ENCODE measurements around the gene MCF2L. TPM values are rescaled to one million over a fixed set of nuclear protein-coding genes. Genes with fewer than 3 reads are reported as not detected.
A peak's percentile ranks its signal among the peaks of the same experiment; 100 is the strongest.

MCF2L gene
- total and polyA plus RNA-seq, 12 donors, result 29.6 to 99.8 (median 45.3) TPM

DNA sequence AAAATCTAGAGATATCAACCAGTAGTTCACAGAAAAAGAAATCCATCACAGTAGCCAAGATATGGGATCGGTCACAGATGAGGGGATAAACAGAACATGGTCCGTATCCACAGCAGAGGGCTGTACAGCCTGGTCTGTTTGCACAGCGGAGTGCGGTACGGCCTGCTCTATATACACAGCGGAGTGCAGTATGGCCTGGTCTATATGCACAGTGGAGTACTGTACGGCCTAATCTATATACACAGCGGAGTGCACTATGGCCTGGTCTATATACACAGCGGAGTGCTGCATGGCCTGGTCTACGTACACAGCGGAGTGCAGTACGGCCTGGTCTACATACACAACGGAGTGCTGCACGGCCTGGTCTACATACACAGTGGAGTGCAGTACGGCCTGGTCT is 43.0 kb upstream of the MCF2L start:
- TF ChIP-seq, protein P1, sequence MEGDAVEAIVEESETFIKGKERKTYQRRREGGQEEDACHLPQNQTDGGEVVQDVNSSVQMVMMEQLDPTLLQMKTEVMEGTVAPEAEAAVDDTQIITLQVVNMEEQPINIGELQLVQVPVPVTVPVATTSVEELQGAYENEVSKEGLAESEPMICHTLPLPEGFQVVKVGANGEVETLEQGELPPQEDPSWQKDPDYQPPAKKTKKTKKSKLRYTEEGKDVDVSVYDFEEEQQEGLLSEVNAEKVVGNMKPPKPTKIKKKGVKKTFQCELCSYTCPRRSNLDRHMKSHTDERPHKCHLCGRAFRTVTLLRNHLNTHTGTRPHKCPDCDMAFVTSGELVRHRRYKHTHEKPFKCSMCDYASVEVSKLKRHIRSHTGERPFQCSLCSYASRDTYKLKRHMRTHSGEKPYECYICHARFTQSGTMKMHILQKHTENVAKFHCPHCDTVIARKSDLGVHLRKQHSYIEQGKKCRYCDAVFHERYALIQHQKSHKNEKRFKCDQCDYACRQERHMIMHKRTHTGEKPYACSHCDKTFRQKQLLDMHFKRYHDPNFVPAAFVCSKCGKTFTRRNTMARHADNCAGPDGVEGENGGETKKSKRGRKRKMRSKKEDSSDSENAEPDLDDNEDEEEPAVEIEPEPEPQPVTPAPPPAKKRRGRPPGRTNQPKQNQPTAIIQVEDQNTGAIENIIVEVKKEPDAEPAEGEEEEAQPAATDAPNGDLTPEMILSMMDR (IDR thresholded peaks at IDR 0.05), result no peak
- no peak for DNase-seq

DNA sequence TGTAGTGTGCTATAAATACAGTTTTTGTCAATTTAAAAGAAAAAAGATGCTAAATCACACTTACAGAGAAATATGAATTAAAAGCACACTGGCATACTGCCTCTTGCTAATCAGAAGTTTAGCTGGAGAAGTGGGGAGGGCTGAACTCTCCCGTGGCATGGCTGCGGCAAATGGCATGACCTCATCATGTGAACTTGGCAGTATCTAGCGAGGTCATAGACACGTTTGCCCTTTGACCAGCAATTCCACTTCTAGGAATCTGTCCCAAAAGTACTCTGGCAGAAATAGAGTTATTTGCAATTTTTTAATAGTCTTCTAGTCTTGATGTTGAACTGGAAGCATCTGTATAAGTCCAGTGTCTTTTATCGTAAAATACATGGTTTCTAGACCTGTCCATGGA is 42.0 kb upstream of the MCF2L start:
- Histone ChIP-seq H3K4me3 (no peak overlapping the region), H3K36me3 (no peaks in the 10 kb centered on the region), H3K27me3 (peaks cover 0 to 50% (median 19%) of the 10 kb centered on the region in 7 donors), H3K4me1 (peaks cover 10 to 36% (median 19%) of the 10 kb centered on the region in 9 donors), H3K9me3 (peaks cover 0 to 8% (median 0%) of the 10 kb centered on the region in 11 donors), H3K27ac (no peak overlapping the region)
- DNase-seq (no peak), ATAC-seq (no peak)
- intact Hi-C loops (cut with DNase I), result no loop called here
- TF ChIP-seq, protein P1 (IDR thresholded peaks at IDR 0.05), result no peak
- 78 to 81% methylated on average over 5 of the region's 5 CpGs for WGBS, 2 donors

More for the DNA sequence above, 43.0 kb upstream of the MCF2L start:
- H3K27me3 ChIP-seq, result peaks cover 0 to 46% (median 16%) of the 10 kb centered on the region in 7 donors
- H3K27ac ChIP-seq, result no peak overlapping the region
- ATAC-seq, result peak in 1 of 8 donors; percentile 18
- peaks cover 0 to 8% (median 0%) of the 10 kb centered on the region in 11 donors for H3K9me3 ChIP-seq
- WGBS, 2 donors, result 94 to 98% methylated on average over 15 of the region's 15 CpGs
- no peak overlapping the region for H3K4me3 ChIP-seq
- intact Hi-C loops (cut with DNase I), result no loop called here
- H3K4me1 ChIP-seq, result peaks cover 10 to 27% (median 19%) of the 10 kb centered on the region in 9 donors
- no peaks in the 10 kb centered on the region for H3K36me3 ChIP-seq

DNA sequence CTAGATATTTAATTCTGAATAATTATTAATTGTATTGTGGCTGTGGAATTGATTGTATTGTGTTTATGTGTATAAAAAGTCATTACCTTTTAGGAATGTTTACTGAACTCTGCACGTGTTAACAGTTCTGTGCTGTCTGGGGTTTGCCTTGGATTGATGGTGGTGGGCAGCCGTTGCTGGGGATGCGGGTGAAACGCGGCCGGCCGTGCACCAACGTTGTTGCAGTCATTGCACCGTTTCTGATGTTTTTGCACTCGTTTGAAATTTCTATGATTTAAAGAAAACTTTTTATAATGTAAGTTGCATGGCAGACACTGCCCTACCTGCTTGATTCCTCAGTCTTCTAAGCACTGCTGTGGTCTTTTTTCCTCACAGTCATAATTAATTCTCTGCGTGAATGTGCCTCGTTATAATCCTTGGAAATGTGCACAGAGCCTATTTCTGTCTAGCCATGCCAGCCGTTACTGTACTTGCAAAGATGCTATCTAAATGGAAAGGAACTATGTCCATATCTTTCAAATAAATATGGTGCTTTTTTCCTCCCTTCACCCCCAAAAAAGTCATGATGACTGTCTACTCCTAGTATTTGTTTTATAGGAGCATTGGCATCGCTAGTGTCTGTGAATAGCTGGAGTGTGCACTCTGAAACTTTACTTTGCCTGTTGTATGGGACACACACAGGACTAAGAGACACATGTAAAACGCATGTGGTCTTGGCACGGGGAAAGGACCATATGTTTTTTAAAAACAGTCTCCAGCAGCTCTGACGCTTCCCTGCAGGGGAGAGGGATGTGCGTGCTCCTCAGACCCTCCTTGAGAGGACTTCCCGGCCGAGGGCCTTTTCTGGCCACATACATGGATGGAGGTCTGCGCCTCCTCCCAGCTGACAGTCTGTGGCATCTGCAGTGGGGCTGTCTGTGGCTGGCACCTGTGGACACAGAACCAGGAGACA is 40.7 kb upstream of the MCF2L start:
- H3K27ac ChIP-seq, result no peak overlapping the region
- ATAC-seq (peak in 3 of 8 donors; percentile 2 to 37 (median 10)), DNase-seq (no peak)
- intact Hi-C loops (cut with DNase I), result no loop called here
- no peaks in the 10 kb centered on the region for H3K36me3 ChIP-seq
- H3K4me1 ChIP-seq, result peaks cover 10 to 36% (median 19%) of the 10 kb centered on the region in 9 donors
- peaks cover 0 to 56% (median 19%) of the 10 kb centered on the region in 7 donors for H3K27me3 ChIP-seq
- H3K4me3 ChIP-seq, result peak overlapping the region in 1 of 10 donors; percentile 25
- WGBS, 2 donors, result 65 to 72% methylated on average over 21 of the region's 21 CpGs
- TF ChIP-seq, protein P1 (IDR thresholded peaks at IDR 0.05), result no peak
- peaks cover 0 to 8% (median 0%) of the 10 kb centered on the region in 11 donors for H3K9me3 ChIP-seq

DNA sequence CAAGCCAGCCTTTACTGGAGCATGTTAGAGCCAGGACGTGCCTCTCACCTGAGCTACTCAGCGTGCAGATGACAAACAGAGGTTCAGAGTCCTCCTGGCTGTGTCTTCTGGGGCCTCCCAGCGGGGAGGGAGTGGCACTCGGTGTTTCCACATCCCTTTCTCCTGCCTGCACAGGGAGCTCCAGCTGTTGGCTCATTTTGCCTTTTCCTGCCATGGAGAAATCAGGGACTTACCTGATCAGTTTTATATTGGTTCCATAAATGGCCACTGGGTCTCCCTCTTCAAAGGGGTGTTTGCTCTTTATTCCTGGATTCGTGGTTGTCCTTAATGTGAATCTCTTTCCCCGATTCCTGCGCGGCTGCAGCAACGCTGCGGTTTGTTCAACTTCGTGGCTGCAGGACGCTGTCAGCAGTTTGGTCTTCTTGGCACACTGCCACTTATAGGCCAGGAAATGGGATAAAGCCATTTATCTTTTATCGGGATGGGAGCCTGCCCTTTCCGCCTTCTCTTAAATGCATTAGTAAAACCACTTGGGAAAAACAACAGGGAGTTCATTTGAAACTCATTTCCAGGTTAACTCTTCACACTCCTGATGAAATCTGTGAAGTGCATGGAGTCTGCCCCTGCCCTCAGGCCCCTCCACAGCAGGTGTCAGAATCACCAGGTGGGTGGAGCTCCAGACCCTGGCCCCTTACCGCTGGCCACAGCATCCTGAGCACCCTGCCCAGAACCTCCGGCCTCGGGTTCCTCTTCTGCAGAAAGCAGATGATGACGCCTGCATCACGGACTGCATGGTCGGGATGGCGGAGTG is 39.8 kb upstream of the MCF2L start:
- peak in 7 of 8 donors; percentile 34 to 71 (median 43) for ATAC-seq
- Histone ChIP-seq H3K9me3 (peaks cover 0 to 8% (median 0%) of the 10 kb centered on the region in 11 donors), H3K27me3 (peaks cover 0 to 50% (median 19%) of the 10 kb centered on the region in 7 donors), H3K36me3 (no peaks in the 10 kb centered on the region), H3K4me3 (peak overlapping the region in 4 of 10 donors; percentile 14 to 28 (median 23)), H3K27ac (peak overlapping the region in 1 of 10 donors; percentile 6), H3K4me1 (peaks cover 10 to 36% (median 19%) of the 10 kb centered on the region in 9 donors)
- WGBS, 2 donors, result 15 to 23% methylated on average over 21 of the region's 21 CpGs
- TF ChIP-seq, protein P1 (IDR thresholded peaks at IDR 0.05), result no peak
- intact Hi-C loops (cut with DNase I), result no loop called here
- DNase-seq, result peak in 1 of 2 donors; percentile 59
